HG03108 (cell line): ENCODE data around the gene KIF5C.

Experiments
- ATAC-seq: cut with Tn5 transposase; IDR thresholded peaks from one replicate; pipeline ENCODE4 v1.9.1; 2021; ENCODE audit warnings: moderate library complexity; ENCODE audit not compliant: unreplicated experiment

The KIF5C gene

GRCh38 chr2:149038442-149039212, 163.6 kb downstream of the KIF5C start, which contains the start of gene LYPD6B:
LYPD6B (plus strand) TSS chr2:149038699; CDS start chr2:149130949, 92,250 bp downstream.
- peak; percentile 54 for ATAC-seq

DNA sequence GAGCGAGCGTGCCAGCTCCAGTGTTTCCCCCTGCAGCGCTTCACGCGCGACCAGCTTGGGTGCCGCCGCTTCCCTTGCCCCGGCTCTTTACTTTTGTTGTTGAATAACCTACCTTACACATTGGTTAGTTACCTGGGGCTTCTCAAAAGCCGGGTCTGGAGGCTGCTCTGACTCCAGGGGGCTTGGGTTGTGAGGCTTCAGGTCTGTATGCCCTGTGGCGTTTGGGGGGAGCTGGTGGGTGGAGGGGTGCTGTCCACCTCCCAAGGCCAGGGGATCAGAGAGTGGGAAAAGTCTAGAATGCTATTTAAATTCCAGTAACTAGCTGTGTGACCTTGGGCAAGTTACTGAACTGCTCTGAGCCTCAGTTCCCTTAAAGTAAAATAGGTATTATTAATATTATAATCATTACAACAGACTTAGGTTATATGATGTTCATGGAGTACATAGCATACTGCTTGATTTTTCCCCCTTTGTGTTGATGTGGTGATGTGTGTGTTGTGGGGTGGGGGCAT, 164.2 kb downstream of the KIF5C start:
- no peak for ATAC-seq

GRCh38 chr2:149040451-149040850, 165.4 kb downstream of the KIF5C start:
- no peak for ATAC-seq

GRCh38 chr2:149041482-149041881, 166.5 kb downstream of the KIF5C start:
- ATAC-seq = no peak

- no peak for ATAC-seq
These were observed 167.9 kb downstream of the KIF5C start for GRCh38 chr2:149042881-149043280.

DNA sequence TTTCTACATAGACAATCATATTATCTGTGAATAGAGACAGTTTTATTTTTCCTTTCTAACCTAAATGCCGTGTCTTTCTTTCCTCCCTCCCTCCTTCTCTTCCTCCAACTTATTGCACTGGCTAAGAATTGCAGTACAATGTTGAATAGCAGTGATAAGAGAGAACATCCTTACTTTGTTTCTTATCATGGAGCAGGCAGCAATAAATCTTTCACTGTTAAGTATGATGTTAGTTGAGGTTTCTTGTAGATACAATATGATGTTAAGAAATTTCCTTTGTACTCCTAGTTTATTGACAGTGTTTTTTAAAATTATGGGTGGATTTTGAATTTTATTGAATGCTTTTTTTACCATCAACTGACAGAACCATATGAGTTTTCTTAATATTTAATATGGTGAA, 169.5 kb downstream of the KIF5C start:
- ATAC-seq = no peak

DNA sequence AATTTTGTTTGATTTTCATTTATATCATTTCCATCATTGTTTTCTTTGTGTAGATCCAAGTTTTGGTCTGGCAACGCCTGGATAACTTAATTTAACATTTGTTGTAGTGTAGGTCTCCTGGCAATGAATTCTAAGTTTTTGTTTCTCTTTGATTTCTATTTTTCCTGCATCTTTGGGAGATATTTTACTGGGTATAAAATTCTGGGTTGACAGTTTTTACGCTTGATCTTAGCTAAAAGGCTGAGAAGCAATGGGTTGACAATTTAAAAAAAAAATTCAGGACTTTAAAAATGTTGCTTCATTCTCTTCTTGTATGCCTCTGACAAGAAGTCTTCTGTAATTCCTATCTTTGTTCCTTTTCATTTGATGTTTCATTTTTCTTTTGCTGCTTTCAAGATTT, 172.1 kb downstream of the KIF5C start:
- no peak for ATAC-seq

DNA sequence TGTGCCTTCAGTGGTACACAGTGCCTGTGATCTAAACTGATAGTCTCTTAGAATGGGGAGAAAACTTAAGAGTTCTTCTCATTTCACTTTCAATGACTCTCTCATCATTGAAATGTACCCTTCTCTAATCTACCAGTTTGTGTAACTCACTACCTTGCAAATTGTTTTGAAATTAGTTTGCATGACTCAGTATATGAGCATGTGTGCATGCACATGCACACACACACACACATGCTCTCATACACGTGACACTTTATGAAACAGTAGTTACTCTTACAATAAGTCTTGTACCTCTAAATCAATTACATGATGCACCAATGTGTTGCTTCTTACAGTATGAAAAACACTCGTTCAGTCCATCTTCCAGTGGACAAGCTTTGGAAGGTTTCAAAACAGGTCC, 174.1 kb downstream of the KIF5C start:
- no peak for ATAC-seq

DNA sequence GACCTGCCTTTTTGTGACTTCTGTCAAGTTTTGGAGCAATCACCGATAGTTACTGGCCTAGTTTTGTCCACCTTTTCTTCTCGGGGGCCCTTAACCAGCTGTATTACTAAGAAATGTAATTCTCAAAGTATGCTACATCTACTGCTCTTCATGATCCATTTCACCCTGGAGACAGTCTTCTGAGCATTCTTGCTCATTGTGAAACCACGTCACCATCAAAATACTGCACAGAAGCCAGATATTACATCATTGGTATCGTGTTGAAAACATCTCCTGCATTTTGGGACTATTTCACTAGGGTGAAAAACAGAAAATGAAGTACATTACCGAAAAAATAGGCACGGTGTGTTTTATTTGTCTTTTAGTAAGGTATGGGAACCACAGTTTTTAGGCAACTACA, 175.2 kb downstream of the KIF5C start:
- ATAC-seq = peak; percentile 77

GRCh38 chr2:149055751-149056150, 180.7 kb downstream of the KIF5C start:
- ATAC-seq = no peak

GRCh38 chr2:149056541-149057255, 181.7 kb downstream of the KIF5C start:
- ATAC-seq = no peak

GRCh38 chr2:149057401-149057800, 182.4 kb downstream of the KIF5C start:
- ATAC-seq = no peak

GRCh38 chr2:149058936-149059335, 183.9 kb downstream of the KIF5C start:
- ATAC-seq = no peak

- no peak for ATAC-seq
These were observed 184.8 kb downstream of the KIF5C start for GRCh38 chr2:149059822-149060221.

DNA sequence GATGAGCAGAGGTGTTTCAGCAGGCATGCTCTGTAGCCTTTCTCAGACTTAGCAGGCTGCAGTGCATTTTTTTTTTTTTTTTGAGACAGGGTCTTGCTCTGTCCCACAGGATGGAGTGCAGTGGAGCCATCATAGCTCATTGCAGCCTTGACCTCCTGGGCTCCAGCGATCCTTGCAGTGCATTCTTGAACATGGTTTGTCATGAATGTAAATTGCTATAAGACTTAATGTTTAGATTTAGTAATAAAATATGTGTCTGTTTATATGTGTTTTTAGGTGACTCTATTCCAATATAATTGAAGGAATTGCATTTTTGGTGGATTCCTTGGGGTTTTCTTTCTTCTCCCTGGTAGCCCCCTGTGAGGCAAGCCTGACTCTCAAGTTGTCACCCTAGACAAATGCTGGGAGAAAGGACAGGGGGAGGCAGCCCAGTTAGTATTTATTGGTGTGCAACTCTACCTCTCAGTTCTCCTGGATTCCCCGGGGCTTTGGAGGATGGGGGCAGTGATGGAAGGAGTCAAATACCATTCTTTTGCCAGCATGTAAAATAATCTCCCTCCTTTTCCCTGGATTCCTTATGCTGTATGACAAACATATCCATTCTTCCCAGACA, 186.2 kb downstream of the KIF5C start:
- ATAC-seq = no peak

GRCh38 chr2:149062531-149062930, 187.5 kb downstream of the KIF5C start:
- no peak for ATAC-seq

GRCh38 chr2:149063177-149063576, 188.2 kb downstream of the KIF5C start:
- no peak for ATAC-seq

DNA sequence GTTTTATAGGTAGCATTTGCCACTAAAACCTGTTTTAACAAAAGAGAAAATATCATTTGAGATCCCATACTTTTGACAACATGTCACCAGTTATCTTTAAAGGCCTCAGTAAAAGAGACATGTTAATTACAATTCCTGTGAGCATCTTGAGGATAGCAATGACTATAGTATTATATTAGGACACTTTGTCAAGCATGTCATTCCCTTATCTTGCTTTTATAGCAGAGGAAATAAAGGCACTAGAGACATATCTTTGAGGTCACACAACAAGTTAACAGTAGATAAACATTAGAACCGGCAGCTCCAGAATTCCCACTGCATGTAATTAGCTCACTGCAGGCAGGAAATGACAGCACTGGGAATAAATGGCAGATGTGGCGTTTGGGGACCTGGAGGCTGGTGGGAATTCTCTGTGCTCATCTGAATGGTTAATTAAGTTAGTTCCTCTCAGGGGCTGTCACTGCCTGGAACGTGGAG, 189.4 kb downstream of the KIF5C start:
- ATAC-seq = no peak

DNA sequence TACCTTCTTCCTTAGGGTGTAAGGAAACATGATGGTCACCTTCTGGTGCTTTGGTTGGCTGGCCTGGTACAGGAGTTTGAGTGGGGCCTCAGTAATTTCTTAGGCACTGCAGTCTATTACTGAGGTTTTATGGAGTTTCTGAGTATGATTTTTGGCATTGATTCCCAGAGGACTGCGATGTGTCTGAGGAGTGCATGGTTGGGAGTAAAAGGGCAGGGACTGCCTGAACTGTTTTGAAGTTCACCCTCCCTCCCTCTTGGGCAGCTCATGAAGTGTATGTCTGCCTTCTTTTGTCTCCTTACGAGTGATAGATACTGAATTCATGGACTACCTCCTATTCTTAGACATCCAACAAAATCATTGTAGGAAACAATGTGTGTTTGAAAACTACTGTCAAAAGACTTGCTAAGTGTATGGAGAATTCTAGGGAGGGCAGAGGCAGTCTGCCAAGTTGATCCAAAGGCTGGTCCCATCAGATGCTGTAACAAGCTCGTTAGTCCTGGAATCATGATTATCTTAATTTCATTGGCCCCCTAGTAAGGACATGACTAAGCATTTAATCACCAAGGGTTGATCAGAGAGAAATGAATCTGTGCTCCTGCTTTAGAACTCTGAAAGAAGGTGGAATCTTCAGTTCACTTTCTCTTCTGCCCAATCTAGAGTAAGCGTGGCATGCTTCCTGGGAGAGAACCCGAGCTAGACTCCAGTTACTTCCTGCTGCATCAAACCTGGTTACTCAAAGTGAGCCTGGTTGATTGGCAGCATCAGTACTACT, 190.0 kb downstream of the KIF5C start:
- ATAC-seq = no peak

GRCh38 chr2:149068225-149068995, 193.4 kb downstream of the KIF5C start:
- no peak for ATAC-seq
